ENCODE data around the gene ABHD2. TPM values are rescaled to one million over a fixed set of nuclear protein-coding genes. Genes with fewer than 3 reads are reported as not detected.

The ABHD2 gene
- total RNA-seq, 1 experiment from 2014 or later = 52.4 TPM

GRCh38 chr15:89108835-89109234, 20.6 kb downstream of the ABHD2 start:
- intact Hi-C loops (cut with micrococcal nuclease; ENCODE audit: unreplicated experiment) = no loop called here
- Histone ChIP-seq H3K4me3 (ENCODE audit: low read depth, low read length, poor library complexity, severe bottlenecking) (no peak overlapping the region), H3K36me3 (ENCODE audit: insufficient read depth, low read length, poor library complexity, severe bottlenecking) (no peaks in the 10 kb centered on the region), H3K4me1 (ENCODE audit: insufficient read depth, low read length, poor library complexity, severe bottlenecking) (peaks cover 4% of the 10 kb centered on the region), H3K9me3 (ENCODE audit: low read depth, low read length, poor library complexity, severe bottlenecking) (no peaks in the 10 kb centered on the region), H3K27me3 (replicated peaks; ENCODE audit: insufficient read depth, low read depth, low read length, poor library complexity) (no peaks in the 10 kb centered on the region), H3K27ac (ENCODE audit: low read depth, low read length, poor library complexity, severe bottlenecking) (no peak overlapping the region)
- POLR2A ChIA-PET (ENCODE audit: low non-redundant PET) = no interaction called here
- DNase-seq (ENCODE audit: low spot score) = no peak
- BruUV-seq (replicated peaks) = no TSS peak
- TF ChIP-seq, protein P1, sequence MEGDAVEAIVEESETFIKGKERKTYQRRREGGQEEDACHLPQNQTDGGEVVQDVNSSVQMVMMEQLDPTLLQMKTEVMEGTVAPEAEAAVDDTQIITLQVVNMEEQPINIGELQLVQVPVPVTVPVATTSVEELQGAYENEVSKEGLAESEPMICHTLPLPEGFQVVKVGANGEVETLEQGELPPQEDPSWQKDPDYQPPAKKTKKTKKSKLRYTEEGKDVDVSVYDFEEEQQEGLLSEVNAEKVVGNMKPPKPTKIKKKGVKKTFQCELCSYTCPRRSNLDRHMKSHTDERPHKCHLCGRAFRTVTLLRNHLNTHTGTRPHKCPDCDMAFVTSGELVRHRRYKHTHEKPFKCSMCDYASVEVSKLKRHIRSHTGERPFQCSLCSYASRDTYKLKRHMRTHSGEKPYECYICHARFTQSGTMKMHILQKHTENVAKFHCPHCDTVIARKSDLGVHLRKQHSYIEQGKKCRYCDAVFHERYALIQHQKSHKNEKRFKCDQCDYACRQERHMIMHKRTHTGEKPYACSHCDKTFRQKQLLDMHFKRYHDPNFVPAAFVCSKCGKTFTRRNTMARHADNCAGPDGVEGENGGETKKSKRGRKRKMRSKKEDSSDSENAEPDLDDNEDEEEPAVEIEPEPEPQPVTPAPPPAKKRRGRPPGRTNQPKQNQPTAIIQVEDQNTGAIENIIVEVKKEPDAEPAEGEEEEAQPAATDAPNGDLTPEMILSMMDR (conservative IDR thresholded peaks at IDR 0.05; ENCODE audit: low read depth, low read length) = no peak
- TF ChIP-seq EZH2 (IDR thresholded peaks at IDR 0.05; ENCODE audit: borderline replicate concordance, low read depth, low read length, poor library complexity, severe bottlenecking) = no peak
- CTCF ChIA-PET = no interaction called here

DNA sequence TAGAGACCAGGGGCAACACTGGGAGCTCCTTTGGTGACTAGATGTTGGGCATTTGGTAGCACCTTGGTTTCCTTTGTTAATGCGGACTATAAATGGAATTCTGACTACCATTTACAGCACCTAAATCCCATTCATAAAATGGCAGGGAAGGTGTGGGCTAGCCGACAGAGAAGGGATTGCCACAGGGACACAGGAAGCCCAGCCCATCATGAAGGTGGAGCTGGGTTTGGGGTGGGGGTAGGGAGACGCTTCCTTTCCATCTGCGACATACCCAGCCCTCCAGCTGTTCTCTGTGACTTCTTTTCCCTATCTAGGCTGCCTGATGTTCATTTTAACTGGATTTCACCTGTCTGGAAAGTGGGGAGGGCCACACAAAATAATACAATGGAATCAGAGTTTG, 21.0 kb downstream of the ABHD2 start:
- DNase-seq (ENCODE audit: low spot score) = no peak
- CTCF ChIA-PET = no interaction called here
- H3K4me3 ChIP-seq (ENCODE audit: low read depth, low read length, poor library complexity, severe bottlenecking) = no peak overlapping the region
- H3K4me1 ChIP-seq (ENCODE audit: insufficient read depth, low read length, poor library complexity, severe bottlenecking) = peaks cover 4% of the 10 kb centered on the region
- no peaks in the 10 kb centered on the region for H3K27me3 ChIP-seq (replicated peaks; ENCODE audit: insufficient read depth, low read depth, low read length, poor library complexity)
- intact Hi-C loops (cut with micrococcal nuclease; ENCODE audit: unreplicated experiment) = no loop called here
- no peaks in the 10 kb centered on the region for H3K9me3 ChIP-seq (ENCODE audit: low read depth, low read length, poor library complexity, severe bottlenecking)
- H3K27ac ChIP-seq (ENCODE audit: low read depth, low read length, poor library complexity, severe bottlenecking) = no peak overlapping the region
- no TSS peak for BruUV-seq (replicated peaks)
- POLR2A ChIA-PET (ENCODE audit: low non-redundant PET) = no interaction called here
- TF ChIP-seq, protein P1 (conservative IDR thresholded peaks at IDR 0.05; ENCODE audit: low read depth, low read length) = no peak
- TF ChIP-seq EZH2 (IDR thresholded peaks at IDR 0.05; ENCODE audit: borderline replicate concordance, low read depth, low read length, poor library complexity, severe bottlenecking) = no peak
- H3K36me3 ChIP-seq (ENCODE audit: insufficient read depth, low read length, poor library complexity, severe bottlenecking) = no peaks in the 10 kb centered on the region

DNA sequence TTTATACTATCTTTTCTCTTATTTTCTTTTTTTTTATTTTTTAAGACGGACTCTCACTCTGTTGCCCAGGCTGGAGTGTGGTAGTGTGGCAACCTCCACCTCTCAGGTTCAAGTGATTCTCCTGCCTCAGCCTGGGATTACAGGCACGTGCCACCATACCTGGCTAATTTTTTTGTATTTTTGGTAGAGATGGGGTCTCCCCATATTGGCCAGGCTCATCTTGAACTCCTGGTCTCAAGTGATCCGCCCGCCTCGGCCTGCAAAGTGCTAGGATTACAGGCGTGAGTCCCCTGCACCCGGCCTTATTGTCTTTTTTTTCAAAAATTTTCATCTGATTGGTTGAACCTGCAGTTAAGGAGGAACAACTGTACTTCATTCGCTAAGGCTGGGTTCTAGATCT, 21.8 kb downstream of the ABHD2 start:
- Histone ChIP-seq H3K36me3 (ENCODE audit: insufficient read depth, low read length, poor library complexity, severe bottlenecking) (no peaks in the 10 kb centered on the region), H3K9me3 (ENCODE audit: low read depth, low read length, poor library complexity, severe bottlenecking) (no peaks in the 10 kb centered on the region), H3K4me3 (ENCODE audit: low read depth, low read length, poor library complexity, severe bottlenecking) (no peak overlapping the region), H3K27ac (ENCODE audit: low read depth, low read length, poor library complexity, severe bottlenecking) (no peak overlapping the region), H3K4me1 (ENCODE audit: insufficient read depth, low read length, poor library complexity, severe bottlenecking) (peaks cover 4% of the 10 kb centered on the region), H3K27me3 (replicated peaks; ENCODE audit: insufficient read depth, low read depth, low read length, poor library complexity) (no peaks in the 10 kb centered on the region)
- no TSS peak for BruUV-seq (replicated peaks)
- ChIA-PET POLR2A (ENCODE audit: low non-redundant PET) (interaction anchor here (0.7 kb wide), 1 partner anchor 29 kb away, joined by 3 read pairs; no protein-coding TSS in a partner anchor), CTCF (no interaction called here)
- TF ChIP-seq, protein P1 (conservative IDR thresholded peaks at IDR 0.05; ENCODE audit: low read depth, low read length) = no peak
- no peak for TF ChIP-seq EZH2 (IDR thresholded peaks at IDR 0.05; ENCODE audit: borderline replicate concordance, low read depth, low read length, poor library complexity, severe bottlenecking)
- DNase-seq (ENCODE audit: low spot score) = no peak
- intact Hi-C loops (cut with micrococcal nuclease; ENCODE audit: unreplicated experiment) = no loop called here
